GM21515 (cell line): ENCODE data around the gene COX19.

Experiments used
- ATAC-seq: cut with Tn5 transposase; IDR thresholded peaks from one replicate; pipeline ENCODE4 v1.9.1; 2021; ENCODE audit not compliant: unreplicated experiment

COX19 gene

GRCh38 chr7:992709-993607, 17.6 kb upstream of the COX19 start:
- ATAC-seq, result peak; percentile 84

GRCh38 chr7:991729-992656, 16.6 kb upstream of the COX19 start:
- ATAC-seq, result no peak

DNA sequence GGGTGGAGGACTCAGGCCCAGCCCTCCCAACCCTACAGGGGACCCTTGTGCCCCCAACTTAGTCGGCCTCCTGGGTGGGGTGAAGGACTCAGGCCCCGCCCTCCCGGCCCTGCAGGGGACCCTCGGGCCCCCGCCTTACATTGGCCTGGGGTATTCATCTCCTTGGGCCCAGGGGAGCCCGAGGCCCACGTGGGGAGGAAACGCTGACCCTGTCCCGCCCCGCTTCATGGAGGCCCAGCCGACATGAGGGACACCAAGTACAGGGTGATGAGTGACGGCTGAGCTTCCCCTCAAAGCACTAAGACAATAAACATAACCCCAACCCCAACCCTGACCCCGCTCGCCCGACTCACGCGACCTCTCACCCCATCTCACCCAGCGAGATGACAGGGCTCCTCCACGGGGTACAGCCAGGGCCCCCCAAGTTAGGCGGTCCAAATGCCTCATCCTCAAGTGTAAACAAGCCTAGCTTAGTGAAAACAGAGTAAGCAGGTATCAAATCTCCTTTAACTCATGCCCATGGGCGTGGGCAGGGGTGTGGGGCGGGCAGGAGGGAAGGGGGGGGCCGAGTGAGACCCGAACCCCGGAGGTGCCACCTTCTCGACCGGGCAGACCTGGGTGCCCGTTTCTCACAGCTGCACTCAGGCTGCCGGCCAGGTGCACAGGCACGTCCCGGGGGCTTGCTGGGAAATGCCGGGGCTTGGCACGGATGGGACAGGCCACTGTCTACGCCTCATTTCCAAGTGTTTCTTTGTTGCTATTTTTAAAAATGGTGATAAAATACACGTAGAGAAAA, 15.8 kb upstream of the COX19 start:
- no peak for ATAC-seq

DNA sequence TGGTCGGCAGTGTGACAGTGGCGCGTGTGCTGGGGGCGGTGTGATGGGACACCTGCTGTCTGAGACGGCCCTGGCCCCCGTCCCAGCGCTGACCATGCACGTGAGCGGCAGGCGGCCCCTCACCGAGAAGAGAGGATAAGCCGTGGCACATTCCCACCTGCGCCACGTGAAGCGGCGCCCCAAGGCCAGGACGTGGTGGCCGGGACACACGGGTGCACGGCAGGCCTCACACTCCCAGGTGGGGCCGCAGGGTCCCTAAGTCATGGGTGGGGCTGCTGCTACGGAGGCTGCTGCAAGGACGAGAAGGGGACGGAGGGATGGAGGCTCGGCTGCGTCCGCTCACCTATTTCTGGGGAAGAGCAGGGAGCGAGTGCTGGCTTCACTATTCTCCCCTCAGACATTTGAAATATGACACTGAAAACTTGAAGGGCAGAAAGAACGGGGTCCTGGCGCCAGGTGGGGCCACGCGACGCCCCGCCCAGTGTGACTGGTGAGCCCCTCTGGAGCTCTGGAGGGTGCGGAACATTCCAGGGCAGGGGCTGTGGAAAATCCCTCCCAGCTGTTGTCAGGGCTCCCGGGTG, 15.1 kb upstream of the COX19 start:
- no peak for ATAC-seq

DNA sequence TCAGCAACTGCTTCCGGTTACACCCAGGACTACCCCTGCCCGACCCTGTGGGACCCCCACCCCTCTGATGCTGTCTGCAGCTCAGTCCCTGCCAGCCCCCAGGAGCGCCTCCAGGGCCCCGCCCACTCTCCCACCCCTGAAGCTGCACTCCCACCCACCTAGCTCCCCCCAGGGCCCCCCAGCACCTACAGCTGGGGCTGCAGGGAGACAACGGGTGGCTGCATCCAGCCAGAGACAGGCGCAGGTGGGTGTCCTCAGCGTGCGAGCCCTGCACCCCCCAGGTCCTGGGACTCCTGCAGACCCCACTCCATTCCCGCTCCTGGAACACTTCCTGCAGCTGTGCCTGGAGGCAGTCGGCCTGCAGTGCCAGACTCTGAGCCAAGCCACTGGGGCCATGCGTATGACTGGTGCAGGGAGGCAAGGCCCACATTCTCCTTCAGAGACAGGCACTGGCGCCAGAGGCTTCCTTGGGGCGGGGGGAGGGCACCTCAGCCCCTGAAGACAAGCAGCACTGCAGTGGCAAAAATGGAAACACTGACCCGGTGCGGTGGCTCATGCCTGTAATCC, 13.7 kb upstream of the COX19 start:
- ATAC-seq, result no peak

GRCh38 chr7:988426-988911, 13.1 kb upstream of the COX19 start:
- ATAC-seq, result no peak

DNA sequence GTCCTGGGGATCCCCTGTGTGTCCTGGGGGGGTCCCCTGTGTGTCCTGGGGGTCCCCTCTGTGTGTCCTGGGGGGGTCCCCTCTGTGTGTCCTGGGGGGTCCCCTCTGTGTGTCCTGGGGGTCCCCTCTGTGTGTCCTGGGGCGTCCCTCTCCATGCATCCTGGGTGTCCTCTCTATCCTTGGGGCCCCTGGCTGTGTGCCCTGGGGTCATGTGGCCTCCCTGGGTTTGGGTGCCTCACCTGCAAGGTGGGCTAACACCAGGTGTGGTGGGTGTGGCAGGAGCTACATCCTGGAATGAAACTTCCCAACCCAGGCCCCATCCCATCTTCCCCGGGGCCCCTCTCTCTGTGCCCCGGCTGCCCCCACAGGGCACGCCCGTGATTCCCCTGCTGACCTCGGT, 12.6 kb upstream of the COX19 start:
- ATAC-seq, result no peak

DNA sequence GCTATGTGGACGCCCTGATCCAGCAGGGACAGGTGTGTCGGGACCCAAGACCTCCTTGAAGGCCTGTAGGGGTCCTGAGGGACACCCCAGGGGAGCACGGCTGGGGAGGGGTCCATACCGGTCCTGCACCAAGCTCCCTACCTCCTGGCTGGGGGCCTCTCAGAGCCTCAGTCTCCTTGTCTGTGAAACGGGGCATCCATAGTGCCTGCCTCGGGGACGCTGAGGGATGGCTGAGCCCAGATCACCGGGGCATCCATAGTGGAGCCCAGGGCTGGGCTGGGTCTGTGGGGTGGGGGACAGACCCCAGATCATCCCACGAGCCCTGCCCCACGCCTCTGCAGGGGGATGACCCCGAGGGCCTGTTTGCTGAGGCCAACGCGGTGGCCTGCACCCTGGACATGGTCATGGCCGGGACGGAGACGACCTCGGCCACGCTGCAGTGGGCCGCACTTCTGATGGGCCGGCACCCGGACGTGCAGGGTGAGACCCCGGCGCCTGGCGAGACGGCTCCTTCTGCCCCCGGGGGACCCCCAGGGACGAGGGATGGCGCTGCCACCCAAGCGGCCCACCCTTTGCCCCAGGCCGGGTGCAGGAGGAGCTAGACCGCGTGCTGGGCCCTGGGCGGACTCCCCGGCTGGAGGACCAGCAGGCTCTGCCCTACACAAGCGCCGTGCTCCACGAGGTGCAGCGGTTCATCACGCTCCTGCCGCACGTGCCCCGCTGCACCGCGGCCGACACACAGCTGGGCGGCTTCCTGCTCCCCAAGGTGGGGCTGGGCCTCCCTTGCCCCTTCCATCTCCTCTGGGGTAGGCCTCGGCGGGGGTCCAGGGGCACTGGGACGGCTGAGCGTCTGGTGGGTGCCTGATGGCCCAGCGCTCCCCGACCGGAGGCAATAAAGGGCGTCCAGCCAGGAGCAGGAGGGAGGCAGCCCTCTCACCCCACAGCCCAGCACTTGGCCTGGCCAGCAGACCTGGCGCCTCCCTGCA, 11.7 kb upstream of the COX19 start:
- ATAC-seq, result no peak

GRCh38 chr7:985915-986741, 10.8 kb upstream of the COX19 start:
- ATAC-seq, result no peak

GRCh38 chr7:985127-985416, 9.7 kb upstream of the COX19 start:
- ATAC-seq, result no peak

- no peak for ATAC-seq
Observed at GRCh38 chr7:984361-985126, 9.2 kb upstream of the COX19 start.

GRCh38 chr7:983616-984071, 8.3 kb upstream of the COX19 start:
- no peak for ATAC-seq

- ATAC-seq, result no peak
Observed at GRCh38 chr7:983004-983615, 7.8 kb upstream of the COX19 start, which contains the start of gene CYP2W1. CYP2W1 (plus strand) TSS chr7:983181; CDS start chr7:983212, 31 bp downstream.

GRCh38 chr7:982511-983003, 7.2 kb upstream of the COX19 start:
- no peak for ATAC-seq

DNA sequence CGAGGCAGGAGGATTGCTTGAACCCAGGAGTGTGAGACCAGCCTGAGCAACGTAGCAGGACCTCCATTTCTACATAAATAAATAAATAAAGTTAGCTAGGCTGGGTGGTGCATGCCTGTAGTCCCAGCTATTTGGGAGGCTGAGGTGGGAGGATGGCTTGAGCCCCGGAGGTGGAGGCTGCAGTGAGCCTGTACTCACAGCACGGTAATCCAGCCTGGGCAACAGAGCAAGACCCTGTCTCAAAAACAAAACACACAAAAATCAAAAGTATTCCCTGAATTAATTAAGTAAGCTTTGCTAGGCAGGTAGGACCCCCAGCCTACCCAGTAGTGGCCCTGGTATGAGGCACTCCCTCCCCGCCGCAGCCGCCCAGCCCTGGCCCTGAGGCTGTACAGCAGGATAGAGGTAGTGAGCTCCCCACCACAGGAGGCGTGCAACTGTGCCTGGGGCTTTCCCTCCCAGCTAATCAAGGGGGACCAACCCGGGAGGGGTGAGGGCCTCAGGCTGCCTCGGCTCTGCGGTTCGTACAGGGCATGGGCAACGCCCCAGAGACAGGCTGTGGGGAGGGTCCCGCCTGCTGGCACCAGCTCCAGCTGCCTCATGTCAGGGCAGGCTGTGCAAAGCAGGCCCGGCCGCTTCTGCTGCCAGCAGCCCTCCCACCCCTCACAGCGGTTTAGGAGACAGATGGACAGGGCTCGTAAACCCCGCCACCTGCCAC, 6.6 kb upstream of the COX19 start:
- ATAC-seq, result no peak

DNA sequence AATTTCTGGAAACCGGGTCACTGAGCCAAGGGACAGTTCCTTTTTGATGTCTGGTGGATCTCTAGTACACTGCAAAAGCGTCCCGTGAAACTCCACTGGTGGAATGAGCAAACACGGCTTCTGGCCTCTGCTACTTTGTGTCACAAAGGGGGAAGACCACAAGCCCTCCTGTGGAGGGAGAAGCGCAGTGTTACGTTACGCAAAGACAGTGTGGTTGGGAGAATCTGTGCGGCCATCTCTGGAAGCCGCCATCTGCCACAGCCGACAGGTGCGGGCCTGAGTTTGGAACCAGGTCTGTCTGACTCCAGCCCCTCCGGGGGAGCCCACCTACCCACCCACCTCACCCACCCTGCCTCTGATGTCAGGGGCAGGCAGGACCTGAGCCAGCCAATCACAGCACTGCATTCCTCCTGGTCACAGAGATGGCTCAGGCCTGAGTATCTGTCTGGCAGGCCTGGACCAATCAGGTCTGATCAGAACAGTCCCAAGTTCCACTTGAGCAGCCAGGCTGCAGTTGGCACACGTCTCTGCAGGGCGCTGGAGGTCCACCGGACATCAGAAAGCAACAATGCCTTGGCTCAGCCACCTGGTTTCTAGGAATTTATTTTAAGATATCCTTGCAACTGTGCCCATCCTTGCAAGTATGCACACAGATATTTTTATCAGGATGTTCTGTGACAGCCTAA, 4.7 kb upstream of the COX19 start:
- no peak for ATAC-seq
